Ascending aorta (tissue), 2 donors: ENCODE data around the gene PPP4R1. TPM values are rescaled to one million over a fixed set of nuclear protein-coding genes. Genes with fewer than 3 reads are reported as not detected.

Source experiments
- DNase-seq, 2 donors: peaks; one replicate each; pipeline ENCODE4 v3.0.0-alpha.2; 2019; ENCODE audit warnings: low spot score in 2 of 2
- H3K27ac ChIP-seq, 2 donors: fragments of 200-600 bp; sonication (generic); one replicate each; pipeline ENCODE4 v1.5.1; 2016 to 2017; ENCODE audit warnings: mild to moderate bottlenecking in 1 of 2
- H3K27me3 ChIP-seq: fragments of 200-600 bp; sonication (generic); one replicate; pipeline ENCODE4 v1.5.1; 2017
- H3K36me3 ChIP-seq, 2 donors: fragments of 200-600 bp; sonication (generic); one replicate each; pipeline ENCODE4 v1.5.1; 2016
- H3K4me1 ChIP-seq, 2 donors: fragments of 200-600 bp; sonication (generic); one replicate each; pipeline ENCODE4 v1.5.1; 2016 to 2017; ENCODE audit warnings: mild to moderate bottlenecking in 1 of 2
- H3K4me3 ChIP-seq, 2 donors: fragments of 200-600 bp; sonication (generic); one replicate each; pipeline ENCODE4 v1.5.1; 2016 to 2017; ENCODE audit warnings: mild to moderate bottlenecking in 1 of 2
- H3K9me3 ChIP-seq, 2 donors: fragments of 200-600 bp; sonication (generic); one replicate each; pipeline ENCODE4 v1.5.1; 2016
- intact Hi-C: fragments of 100-400 bp; cut with DNase I; formaldehyde crosslinking; loops from one replicate; pipeline ENCODE4 v1.15.1; 2023
- total RNA-seq: library from RNA; depleted of rRNA; stranded (reverse); fragments of >200 nt; gene quantifications from one replicate; pipeline ENCODE4 v1.1.0, GENCODE V29; 2016
- TF ChIP-seq, protein P1 (sequence below), 3 experiments: fragments of 200-600 bp in 2 of 3; fragments of 450-650 bp in 1 of 3; sonication (generic) in 2 of 3; IDR thresholded peaks; one replicate each; pipeline ENCODE4 v1.5.1; 2016 to 2019; ENCODE audit warnings: antibody characterized with exemption in 3 of 3, mild to moderate bottlenecking in 1 of 3, moderate library complexity in 1 of 3

The PPP4R1 gene
- total RNA-seq, 1 donor from 2014 or later: 34.4 TPM

DNA sequence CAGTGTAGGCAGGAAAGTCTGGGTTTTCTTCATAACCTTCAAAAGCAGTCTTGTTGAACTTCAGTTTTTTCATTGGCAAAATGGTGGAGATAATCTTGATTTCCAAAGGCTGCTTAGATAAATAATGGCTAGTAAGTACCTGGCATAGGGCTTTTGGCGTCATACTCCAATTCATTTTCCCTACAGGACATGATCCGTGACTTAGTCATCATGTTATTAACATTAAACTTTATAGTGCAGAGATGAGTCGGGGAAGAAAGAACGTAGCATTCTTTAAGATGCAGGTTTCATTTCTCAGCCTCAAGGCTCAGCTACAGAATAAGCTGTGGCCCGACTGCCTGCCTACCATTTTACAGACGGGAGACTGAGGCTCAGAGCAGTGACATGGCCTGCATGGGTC is 75.1 kb downstream of the PPP4R1 start:
- no peak for DNase-seq
- TF ChIP-seq, protein P1, sequence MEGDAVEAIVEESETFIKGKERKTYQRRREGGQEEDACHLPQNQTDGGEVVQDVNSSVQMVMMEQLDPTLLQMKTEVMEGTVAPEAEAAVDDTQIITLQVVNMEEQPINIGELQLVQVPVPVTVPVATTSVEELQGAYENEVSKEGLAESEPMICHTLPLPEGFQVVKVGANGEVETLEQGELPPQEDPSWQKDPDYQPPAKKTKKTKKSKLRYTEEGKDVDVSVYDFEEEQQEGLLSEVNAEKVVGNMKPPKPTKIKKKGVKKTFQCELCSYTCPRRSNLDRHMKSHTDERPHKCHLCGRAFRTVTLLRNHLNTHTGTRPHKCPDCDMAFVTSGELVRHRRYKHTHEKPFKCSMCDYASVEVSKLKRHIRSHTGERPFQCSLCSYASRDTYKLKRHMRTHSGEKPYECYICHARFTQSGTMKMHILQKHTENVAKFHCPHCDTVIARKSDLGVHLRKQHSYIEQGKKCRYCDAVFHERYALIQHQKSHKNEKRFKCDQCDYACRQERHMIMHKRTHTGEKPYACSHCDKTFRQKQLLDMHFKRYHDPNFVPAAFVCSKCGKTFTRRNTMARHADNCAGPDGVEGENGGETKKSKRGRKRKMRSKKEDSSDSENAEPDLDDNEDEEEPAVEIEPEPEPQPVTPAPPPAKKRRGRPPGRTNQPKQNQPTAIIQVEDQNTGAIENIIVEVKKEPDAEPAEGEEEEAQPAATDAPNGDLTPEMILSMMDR (IDR thresholded peaks at IDR 0.05): no peak
- Histone ChIP-seq H3K27ac (no peak overlapping the region), H3K36me3 (peaks cover 23 to 24% of the 10 kb centered on the region in 2 donors), H3K4me1 (peaks cover 2 to 3% of the 10 kb centered on the region in 2 donors), H3K27me3 (no peaks in the 10 kb centered on the region), H3K4me3 (no peak overlapping the region), H3K9me3 (no peaks in the 10 kb centered on the region)
- intact Hi-C loops: loop anchor here (5.0 kb wide), 1 partner anchor 207 kb away; the partner anchor contains the start of gene TWSG1

DNA sequence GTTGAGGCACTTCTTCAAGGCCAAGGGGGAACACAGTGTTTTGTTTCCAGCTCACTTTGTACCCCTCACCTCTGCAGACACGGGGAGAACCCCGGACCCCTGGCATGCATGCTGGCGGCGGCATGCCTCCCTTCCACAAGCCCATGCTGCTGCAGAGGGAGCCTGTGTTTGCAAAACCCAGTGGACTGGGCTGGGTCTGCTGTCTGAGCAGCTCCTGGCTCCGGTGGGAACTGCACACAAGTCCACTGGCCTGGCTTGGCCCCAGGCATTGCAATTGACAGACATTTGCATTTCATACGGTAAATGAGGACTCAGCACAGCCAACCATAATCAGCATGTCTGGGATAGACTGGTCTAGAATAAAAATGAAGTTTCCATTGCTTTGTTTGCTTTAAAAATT is 76.7 kb downstream of the PPP4R1 start:
- TF ChIP-seq, protein P1 (IDR thresholded peaks at IDR 0.05): no peak
- intact Hi-C loops: loop anchor here (5.0 kb wide), 1 partner anchor 205 kb away; the partner anchor contains the start of gene TWSG1
- Histone ChIP-seq H3K36me3 (peaks cover 34 to 36% of the 10 kb centered on the region in 2 donors), H3K4me1 (peaks cover 2 to 3% of the 10 kb centered on the region in 2 donors), H3K27ac (no peak overlapping the region), H3K9me3 (no peaks in the 10 kb centered on the region), H3K27me3 (no peaks in the 10 kb centered on the region), H3K4me3 (no peak overlapping the region)
- no peak for DNase-seq

DNA sequence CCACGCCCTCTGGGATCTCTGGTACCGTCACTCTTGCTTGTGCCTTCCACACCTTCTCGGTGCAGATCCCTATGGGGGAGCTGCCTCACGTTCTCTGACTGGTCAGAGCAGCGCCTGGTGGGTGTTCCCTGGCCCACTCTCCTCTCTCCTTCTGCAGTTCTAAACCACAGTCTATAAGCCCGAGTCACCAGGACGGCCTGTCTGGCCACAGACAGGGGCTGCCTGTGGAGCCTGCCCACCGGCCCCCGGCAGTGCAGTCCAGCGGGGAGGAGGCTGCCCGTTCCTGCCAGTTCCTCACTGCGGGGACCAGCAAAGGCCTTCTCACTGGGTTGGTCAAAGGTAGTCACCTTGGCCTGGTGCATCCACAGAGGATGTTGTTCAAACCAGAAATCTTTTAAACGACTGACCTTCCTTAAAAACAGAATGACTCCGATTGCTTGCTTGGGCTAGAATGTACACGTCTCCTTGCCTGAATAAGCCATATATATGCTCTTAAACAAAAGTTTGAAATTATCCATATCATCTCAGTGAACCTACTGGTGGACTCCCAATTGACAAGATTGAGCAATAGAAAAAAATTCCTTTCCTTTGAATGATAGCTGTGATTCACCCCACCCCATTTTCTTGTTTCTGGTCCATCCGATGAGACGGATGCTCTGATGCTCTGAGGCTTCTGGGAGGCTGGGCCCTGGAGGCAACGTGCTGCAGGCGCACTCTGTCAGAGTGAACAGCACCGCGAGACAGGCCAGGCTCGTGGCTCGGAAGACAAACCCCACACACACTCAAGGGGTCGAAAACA is 77.8 kb downstream of the PPP4R1 start:
- Histone ChIP-seq H3K27me3 (no peaks in the 10 kb centered on the region), H3K9me3 (no peaks in the 10 kb centered on the region), H3K36me3 (peaks cover 36 to 40% of the 10 kb centered on the region in 2 donors), H3K27ac (peak overlapping the region; percentile 58 to 81), H3K4me3 (peak overlapping the region in 1 of 2 donors; percentile 56), H3K4me1 (peaks cover 2 to 3% of the 10 kb centered on the region in 2 donors)
- intact Hi-C loops: loop anchor here (5.0 kb wide), 1 partner anchor 204 kb away; the partner anchor contains the start of gene TWSG1
- no peak for DNase-seq
- TF ChIP-seq, protein P1 (IDR thresholded peaks at IDR 0.05): no peak

DNA sequence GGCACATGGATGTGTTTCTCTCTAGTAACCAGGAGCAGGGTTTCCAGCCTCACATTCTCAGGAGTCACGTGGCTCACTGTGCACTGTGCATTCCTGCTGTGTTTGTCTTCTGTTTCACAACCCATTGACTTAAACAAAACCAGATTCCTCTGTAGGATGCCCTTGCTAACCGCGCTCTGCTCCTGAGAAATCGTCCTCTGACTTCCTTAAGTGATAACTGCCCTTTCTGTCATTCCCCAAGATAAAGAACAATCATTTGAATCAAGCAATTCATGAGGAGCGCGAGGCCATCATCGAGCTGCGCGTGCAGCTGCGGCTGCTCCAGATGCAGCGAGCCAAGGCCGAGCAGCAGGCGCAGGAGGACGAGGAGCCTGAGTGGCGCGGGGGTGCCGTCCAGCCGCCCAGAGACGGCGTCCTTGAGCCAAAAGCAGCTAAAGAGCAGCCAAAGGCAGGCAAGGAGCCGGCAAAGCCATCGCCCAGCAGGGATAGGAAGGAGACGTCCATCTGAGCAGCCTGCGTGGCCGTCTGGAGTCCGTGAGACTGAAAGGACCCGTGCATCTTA is 78.8 kb downstream of the PPP4R1 start:
- H3K36me3 ChIP-seq: peaks cover 43 to 47% of the 10 kb centered on the region in 2 donors
- H3K4me1 ChIP-seq: peaks cover 2 to 3% of the 10 kb centered on the region in 2 donors
- peak overlapping the region; percentile 27 to 56 for H3K4me3 ChIP-seq
- no peaks in the 10 kb centered on the region for H3K27me3 ChIP-seq
- TF ChIP-seq, protein P1 (IDR thresholded peaks at IDR 0.05): no peak
- peak in 1 of 2 donors; percentile 80 for DNase-seq
- intact Hi-C loops: loop anchor here (5.0 kb wide), 1 partner anchor 203 kb away; the partner anchor contains the start of gene TWSG1
- H3K27ac ChIP-seq: peak overlapping the region; percentile 58 to 81
- no peaks in the 10 kb centered on the region for H3K9me3 ChIP-seq

DNA sequence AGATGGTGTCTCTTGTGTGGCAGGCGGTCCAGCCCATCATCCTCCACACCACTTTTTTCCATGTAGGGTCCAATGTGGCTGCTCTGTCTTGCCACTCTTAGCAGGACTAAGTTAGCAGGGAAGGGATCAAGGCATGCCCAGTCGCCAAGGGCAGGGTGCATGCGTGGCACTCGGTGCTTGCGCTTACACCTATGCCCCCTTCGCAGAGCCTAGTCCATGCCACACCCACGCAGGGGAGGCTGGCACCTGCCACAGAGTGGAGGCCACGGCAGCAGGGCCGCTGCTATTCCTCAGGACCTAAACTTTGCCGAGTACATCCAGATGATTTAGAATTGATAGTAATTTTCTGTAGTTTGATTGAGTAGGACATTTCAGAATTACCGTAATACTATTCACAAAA is 79.5 kb downstream of the PPP4R1 start:
- DNase-seq: no peak
- Histone ChIP-seq H3K36me3 (peaks cover 41 to 47% of the 10 kb centered on the region in 2 donors), H3K27ac (peak overlapping the region; percentile 58 to 81), H3K4me1 (peaks cover 2 to 3% of the 10 kb centered on the region in 2 donors), H3K27me3 (no peaks in the 10 kb centered on the region), H3K4me3 (peak overlapping the region in 1 of 2 donors; percentile 56), H3K9me3 (no peaks in the 10 kb centered on the region)
- TF ChIP-seq, protein P1 (IDR thresholded peaks at IDR 0.05): no peak
- intact Hi-C loops: loop anchor here (5.0 kb wide), 1 partner anchor 203 kb away; the partner anchor contains the start of gene TWSG1
